ENCODE data around the gene PFDN2.
A peak's percentile ranks its signal among the peaks of the same experiment; 100 is the strongest.

The PFDN2 gene

GRCh38 chr1:161091796-161092507, 25.9 kb downstream of the PFDN2 start:
- no peak for DNase-seq (ENCODE audit: low read depth in 1 of 2, low spot score in 1 of 2)
- no peak for TF ChIP-seq JUND (IDR thresholded peaks at IDR 0.05; ENCODE audit: low read depth)
- in situ Hi-C loops (cut with HindIII; ENCODE audit: low pct_unique_long_range_greater_than_20kb, low sequenced_read_pairs), result no loop called here

- no peak for DNase-seq (ENCODE audit: low read depth in 1 of 2, low spot score in 1 of 2)
- no peak for TF ChIP-seq JUND (IDR thresholded peaks at IDR 0.05; ENCODE audit: low read depth)
- in situ Hi-C loops (cut with HindIII; ENCODE audit: low pct_unique_long_range_greater_than_20kb, low sequenced_read_pairs), result no loop called here
These were observed 26.7 kb downstream of the PFDN2 start for GRCh38 chr1:161091093-161091492.

DNA sequence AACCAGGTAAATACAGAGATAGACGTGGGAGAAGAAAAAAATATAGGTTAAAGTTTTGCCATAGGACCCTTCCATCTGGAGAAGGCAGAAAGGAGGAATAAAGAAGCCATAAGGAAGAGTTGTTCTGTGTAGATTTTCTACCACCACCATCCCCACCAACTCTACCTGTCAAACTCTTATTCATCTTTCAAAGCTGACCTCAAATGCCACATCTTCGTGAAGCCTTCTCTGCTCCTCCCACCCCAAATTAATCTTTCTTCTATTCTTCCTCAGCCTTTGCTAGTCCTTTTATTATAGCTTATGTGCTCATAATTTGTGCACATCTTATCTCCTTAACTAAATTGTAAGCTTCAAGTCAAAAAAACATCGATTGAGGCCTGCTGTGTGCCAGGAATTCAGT, 27.2 kb downstream of the PFDN2 start:
- TF ChIP-seq JUND (IDR thresholded peaks at IDR 0.05; ENCODE audit: low read depth), result no peak
- no peak for DNase-seq (ENCODE audit: low read depth in 1 of 2, low spot score in 1 of 2)
- in situ Hi-C loops (cut with HindIII; ENCODE audit: low pct_unique_long_range_greater_than_20kb, low sequenced_read_pairs), result no loop called here

GRCh38 chr1:161089938-161090337, 27.9 kb downstream of the PFDN2 start:
- no peak for TF ChIP-seq JUND (IDR thresholded peaks at IDR 0.05; ENCODE audit: low read depth)
- in situ Hi-C loops (cut with HindIII; ENCODE audit: low pct_unique_long_range_greater_than_20kb, low sequenced_read_pairs), result no loop called here

GRCh38 chr1:161089251-161089924, 28.4 kb downstream of the PFDN2 start, which contains the start of gene NECTIN4:
TSS of gene NECTIN4 (minus strand) at chr1:161089558. CDS start at chr1:161089296, 262 bp downstream.
- TF ChIP-seq JUND (IDR thresholded peaks at IDR 0.05; ENCODE audit: low read depth), result no peak
- peak; percentile 94 for DNase-seq (ENCODE audit: low read depth in 1 of 2, low spot score in 1 of 2)
- in situ Hi-C loops (cut with HindIII; ENCODE audit: low pct_unique_long_range_greater_than_20kb, low sequenced_read_pairs), result no loop called here

More at GRCh38 chr1:161089938-161090337, 27.9 kb downstream of the PFDN2 start:
- no peak for DNase-seq (ENCODE audit: low read depth in 1 of 2, low spot score in 1 of 2)

- peak in 1 of 2 experiments; percentile 41 for DNase-seq (ENCODE audit: low read depth in 1 of 2, low spot score in 1 of 2)
- in situ Hi-C loops (cut with HindIII; ENCODE audit: low pct_unique_long_range_greater_than_20kb, low sequenced_read_pairs), result no loop called here
- TF ChIP-seq JUND (IDR thresholded peaks at IDR 0.05; ENCODE audit: low read depth), result no peak
These were observed 29.2 kb downstream of the PFDN2 start for GRCh38 chr1:161088587-161089110.

DNA sequence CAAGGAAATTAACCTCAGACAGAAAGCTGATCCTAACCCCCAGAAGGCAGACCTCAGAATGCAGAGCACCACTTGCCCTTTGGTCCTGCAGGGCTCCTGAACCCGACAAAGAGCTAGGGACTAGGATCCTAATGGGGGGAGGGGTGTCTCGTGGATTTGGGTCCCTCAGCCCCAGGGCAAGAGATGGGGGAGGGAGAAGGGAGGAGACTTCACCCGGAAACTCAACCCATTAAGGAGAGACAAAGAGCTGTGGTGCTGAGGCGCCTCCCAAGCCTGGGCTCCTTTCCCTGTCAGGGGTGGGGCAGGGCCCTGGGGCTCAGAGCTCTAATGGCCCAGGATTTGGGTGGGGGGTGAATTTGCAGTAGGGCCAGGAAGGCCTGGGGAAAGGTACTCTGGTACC, 31.4 kb downstream of the PFDN2 start:
- in situ Hi-C loops (cut with HindIII; ENCODE audit: low pct_unique_long_range_greater_than_20kb, low sequenced_read_pairs), result no loop called here
- DNase-seq (ENCODE audit: low read depth in 1 of 2, low spot score in 1 of 2), result peak in 1 of 2 experiments; percentile 33
- no peak for TF ChIP-seq JUND (IDR thresholded peaks at IDR 0.05; ENCODE audit: low read depth)

GRCh38 chr1:161085165-161085564, 32.7 kb downstream of the PFDN2 start:
- in situ Hi-C loops (cut with HindIII; ENCODE audit: low pct_unique_long_range_greater_than_20kb, low sequenced_read_pairs), result no loop called here
- peak in 1 of 2 experiments; percentile 39 for DNase-seq (ENCODE audit: low read depth in 1 of 2, low spot score in 1 of 2)
- TF ChIP-seq JUND (IDR thresholded peaks at IDR 0.05; ENCODE audit: low read depth), result no peak

GRCh38 chr1:161084597-161084988, 33.2 kb downstream of the PFDN2 start:
- no peak for TF ChIP-seq JUND (IDR thresholded peaks at IDR 0.05; ENCODE audit: low read depth)
- in situ Hi-C loops (cut with HindIII; ENCODE audit: low pct_unique_long_range_greater_than_20kb, low sequenced_read_pairs), result no loop called here
- DNase-seq (ENCODE audit: low read depth in 1 of 2, low spot score in 1 of 2), result no peak

DNA sequence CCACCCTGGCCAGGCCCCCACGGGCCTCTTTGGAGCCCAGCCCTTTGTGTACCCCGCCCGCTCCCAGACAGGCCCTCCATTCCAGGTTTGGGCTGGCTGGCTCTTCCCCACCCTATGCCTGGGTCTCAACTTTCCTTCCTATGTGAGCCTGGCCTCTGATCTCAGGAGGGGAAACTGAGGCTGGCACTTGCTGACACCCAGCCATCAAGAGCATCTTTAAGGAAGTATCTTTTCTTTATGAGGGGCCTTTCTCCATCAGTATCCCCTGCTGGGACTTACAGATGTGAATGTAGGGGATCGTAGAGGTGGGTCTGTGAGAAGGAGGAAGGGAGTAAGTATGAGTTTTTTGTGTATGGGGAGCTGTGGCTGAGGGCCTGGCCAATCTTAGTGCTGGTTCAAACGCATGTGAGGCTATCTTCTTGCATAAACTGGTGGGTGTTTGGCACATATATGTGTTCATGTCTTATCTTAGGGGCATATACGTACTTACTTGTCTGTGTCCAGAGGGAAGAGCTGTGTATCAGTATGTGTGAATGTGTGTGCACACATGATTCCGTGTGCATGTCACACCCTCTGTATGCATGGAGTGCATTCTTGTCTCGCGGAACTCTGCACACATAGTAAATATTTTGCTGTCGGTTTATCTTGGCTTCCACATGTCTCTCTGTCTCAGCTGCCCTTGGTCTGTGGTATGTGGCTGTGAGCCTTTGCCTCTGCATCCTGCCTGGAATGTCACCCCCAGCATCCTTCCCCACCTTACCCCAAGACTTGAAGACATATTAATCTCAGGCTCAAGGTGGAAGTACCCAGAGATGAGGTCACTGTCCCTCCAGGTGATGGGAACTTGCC, 33.9 kb downstream of the PFDN2 start:
- TF ChIP-seq JUND (IDR thresholded peaks at IDR 0.05; ENCODE audit: low read depth), result no peak
- DNase-seq (ENCODE audit: low read depth in 1 of 2, low spot score in 1 of 2), result peak in 1 of 2 experiments; percentile 56
- in situ Hi-C loops (cut with HindIII; ENCODE audit: low pct_unique_long_range_greater_than_20kb, low sequenced_read_pairs), result no loop called here

GRCh38 chr1:161082996-161083747, 34.7 kb downstream of the PFDN2 start:
- in situ Hi-C loops (cut with HindIII; ENCODE audit: low pct_unique_long_range_greater_than_20kb, low sequenced_read_pairs), result no loop called here
- no peak; the same call in 1 of the 2 replicates for TF ChIP-seq JUND (IDR thresholded peaks at IDR 0.05; ENCODE audit: low read depth)

DNA sequence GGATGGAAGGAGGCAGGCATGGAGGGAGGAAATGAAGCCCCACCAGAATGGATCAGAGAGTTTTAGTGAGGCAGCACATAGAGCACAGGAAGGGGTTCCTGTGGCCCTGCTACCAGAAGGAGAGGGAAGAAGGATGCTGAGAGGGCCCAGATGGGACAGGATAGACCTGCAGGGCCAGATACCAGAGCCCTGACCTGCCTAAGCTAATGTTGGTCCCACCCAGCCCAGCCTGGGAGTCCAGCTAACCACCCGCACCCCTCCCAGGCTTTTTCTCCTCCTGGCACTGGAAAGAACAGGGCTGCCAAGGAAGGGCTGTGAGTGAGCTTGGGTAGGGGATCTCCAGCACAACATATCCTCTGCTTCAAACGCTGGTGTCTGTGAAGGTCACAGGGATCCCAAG, 35.4 kb downstream of the PFDN2 start:
- in situ Hi-C loops (cut with HindIII; ENCODE audit: low pct_unique_long_range_greater_than_20kb, low sequenced_read_pairs), result no loop called here
- no peak for TF ChIP-seq JUND (IDR thresholded peaks at IDR 0.05; ENCODE audit: low read depth)

More at GRCh38 chr1:161082996-161083747, 34.7 kb downstream of the PFDN2 start:
- DNase-seq (ENCODE audit: low read depth in 1 of 2, low spot score in 1 of 2), result peak; percentile 55 to 96

More for the DNA sequence above, 35.4 kb downstream of the PFDN2 start:
- no peak for DNase-seq (ENCODE audit: low read depth in 1 of 2, low spot score in 1 of 2)
